ENCODE measurements around the gene TSEN2.

- TF ChIP-seq CTCF (IDR thresholded peaks at IDR 0.05) (no peak), POLR2A (IDR thresholded peaks at IDR 0.05) (no peak)
Observed at GRCh38 chr3:12503126-12503957, 19.1 kb downstream of the TSEN2 start.
